HL-60/S4 (cell line): ENCODE data around the gene SLC6A6.

Experiments used
- in situ Hi-C: fragments of 300-500 bp; cut with MboI; formaldehyde crosslinking; loops from 2 replicates; pipeline ENCODE4 v1.14.3; 2022; ENCODE audit warnings: low sequenced_read_pairs

SLC6A6 gene

DNA sequence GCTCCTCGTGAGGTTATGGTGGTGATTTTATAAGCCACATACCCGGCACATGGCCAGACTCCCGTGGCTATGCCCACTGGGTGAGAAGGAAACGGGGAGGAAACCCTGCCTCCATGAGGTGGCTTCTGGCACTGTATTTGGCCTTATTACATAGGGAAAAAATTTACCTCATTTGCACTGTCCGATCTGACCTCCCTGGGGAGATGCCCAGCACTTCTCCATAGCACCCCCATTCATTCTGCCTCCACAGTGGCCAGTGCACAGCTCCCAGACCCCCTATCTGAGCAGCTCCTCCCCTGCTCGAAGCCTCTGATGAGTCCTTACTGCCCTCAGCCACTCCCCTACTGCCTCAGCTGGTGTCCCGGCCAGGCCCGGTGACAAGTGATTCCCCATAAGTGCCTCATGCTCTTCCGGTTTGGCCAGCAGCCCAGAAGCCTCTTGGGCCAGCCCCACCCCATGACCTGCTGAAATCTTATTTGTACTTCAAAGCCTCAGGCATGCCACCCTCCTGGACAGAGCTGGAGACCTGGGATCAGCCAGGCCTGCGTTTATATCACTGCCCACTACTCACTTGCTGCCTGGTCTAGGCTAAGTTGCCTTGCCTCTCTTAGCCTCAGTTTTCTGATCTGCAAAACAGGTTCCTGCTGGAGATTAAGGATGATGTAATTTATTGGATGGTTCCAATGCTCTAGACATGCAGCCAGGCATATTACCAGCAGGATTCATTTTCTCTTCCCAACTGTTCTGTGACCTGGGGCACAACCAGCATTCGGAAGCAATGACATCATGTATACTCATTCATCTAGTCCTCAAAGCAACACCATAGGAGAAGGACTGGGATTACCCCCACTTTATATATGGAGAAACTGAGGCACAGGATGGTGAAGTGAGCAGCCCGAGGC lies 30.6 kb upstream of the SLC6A6 start:
- in situ Hi-C loops, result no loop called here

DNA sequence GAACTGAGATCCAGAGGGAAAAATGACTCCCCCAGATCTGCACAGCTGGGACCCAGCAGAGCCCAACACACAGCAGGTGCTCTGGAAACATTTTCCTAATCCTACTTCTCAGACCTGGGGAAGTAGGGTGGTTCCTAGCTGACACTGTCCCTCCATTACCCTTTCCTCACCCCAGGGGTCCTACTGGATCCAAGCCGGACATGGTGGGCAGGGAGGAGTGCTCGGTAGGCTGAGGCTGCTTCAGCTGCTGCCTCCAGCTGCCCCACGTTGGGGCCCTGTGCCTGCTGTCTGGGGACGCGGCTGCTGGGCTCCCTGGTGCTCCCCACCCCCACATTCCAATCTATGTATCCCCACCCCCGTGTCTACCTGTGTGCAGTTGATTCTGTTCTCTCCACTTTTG lies 29.8 kb upstream of the SLC6A6 start:
- in situ Hi-C loops, result no loop called here

DNA sequence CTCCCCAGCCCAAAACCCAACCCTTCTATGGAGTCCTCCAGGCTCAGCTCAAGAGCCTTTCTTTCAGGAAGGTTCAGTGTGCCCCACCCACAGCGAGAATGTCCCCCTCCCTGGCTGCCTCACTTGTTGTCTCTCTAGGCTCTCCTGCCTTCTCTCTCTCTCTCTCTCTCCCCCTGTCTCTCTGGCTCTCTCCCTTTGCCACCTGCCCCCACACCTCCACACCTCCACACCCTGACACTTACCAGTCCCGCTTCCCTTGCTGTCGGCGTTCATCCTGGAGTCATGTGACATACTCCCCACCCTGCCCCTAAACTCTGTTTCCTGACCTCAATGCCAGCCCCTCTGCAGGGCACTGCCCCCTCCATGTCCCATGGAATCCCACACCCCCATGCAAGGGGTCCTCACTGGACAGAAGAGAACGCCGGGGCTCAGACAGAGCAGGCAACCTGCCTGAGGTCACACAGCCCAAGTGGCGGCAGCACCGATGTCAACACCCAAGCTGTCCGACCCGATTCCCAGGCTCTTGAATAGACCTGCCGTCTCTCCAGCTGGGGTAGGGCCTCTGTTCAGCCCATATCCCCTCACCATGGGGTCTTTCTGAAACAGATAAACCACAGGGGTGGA lies 28.5 kb upstream of the SLC6A6 start:
- in situ Hi-C loops, result no loop called here

DNA sequence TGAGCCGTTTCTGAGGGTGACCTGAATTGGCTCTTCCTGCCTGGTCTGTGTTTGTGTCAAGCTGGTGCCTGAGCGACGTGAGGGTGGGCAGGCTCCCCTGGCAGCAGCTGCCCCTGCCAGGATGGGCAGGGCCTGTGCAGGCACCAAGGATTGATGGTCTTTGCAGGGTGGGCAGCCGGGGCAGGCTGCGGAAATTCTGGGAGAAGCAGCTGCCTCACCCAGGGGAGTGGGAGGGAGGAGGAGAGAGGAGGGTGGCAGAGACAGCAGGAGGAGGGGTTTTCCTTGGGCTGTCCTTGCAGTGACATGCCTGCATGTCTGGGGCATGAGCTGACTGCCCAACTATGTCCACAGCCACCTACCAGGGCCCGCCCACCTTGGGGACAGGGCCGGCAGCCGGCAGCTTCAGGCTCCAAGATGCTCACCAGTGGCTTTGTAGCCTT lies 27.9 kb upstream of the SLC6A6 start:
- in situ Hi-C loops, result no loop called here

DNA sequence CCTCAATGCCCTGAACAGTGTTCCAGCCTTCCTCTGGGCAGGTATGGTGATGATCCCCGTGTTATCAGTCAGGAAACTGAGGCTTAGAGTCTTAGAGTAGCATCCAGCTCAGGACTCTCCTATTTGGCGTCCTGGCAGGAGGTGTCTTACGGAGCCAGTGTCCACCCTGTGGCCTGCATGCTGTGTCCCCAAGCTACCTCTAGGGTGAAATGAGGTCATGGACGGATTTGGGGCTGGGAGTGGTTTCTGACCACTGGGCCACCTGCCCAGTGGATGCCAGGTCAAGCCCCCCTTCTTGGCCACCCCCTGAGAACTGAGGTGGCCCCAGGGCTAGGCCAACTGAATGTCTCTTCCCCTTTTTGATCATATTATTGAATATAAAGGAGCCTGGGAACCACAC lies 27.2 kb upstream of the SLC6A6 start:
- in situ Hi-C loops, result no loop called here

DNA sequence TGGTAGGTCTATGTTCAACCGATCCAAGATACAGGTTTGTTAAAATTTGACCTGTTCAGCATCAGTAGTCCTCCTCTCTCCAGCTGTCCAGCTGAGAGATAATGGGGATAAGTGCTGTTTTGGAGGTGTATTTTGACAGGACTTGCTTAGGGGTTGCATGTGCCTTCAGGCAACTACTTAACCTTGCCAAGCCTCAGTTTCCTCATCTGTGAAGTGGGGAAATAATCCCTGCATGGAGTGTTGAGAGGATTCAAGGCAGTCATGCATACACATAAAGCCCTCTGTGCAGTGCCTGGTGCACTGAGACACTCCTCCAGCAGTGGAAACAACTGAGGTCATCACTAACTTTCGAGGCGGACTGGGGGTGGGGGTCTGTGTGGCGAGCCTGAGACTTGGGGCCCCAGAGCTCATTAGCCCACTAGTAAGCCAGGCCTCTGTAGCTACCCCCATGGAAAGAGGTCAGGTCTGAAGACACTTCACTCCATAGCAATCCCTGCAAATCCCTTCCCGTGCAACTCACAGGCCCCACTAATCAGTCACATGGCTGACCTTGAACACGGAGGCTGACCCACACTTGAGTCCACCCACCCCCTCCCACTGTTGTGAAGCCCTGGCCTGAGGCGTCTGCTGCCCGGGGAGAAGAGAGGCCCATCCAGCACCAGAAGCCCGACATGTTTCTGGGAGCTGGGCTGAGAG lies 25.9 kb upstream of the SLC6A6 start:
- in situ Hi-C loops, result no loop called here

DNA sequence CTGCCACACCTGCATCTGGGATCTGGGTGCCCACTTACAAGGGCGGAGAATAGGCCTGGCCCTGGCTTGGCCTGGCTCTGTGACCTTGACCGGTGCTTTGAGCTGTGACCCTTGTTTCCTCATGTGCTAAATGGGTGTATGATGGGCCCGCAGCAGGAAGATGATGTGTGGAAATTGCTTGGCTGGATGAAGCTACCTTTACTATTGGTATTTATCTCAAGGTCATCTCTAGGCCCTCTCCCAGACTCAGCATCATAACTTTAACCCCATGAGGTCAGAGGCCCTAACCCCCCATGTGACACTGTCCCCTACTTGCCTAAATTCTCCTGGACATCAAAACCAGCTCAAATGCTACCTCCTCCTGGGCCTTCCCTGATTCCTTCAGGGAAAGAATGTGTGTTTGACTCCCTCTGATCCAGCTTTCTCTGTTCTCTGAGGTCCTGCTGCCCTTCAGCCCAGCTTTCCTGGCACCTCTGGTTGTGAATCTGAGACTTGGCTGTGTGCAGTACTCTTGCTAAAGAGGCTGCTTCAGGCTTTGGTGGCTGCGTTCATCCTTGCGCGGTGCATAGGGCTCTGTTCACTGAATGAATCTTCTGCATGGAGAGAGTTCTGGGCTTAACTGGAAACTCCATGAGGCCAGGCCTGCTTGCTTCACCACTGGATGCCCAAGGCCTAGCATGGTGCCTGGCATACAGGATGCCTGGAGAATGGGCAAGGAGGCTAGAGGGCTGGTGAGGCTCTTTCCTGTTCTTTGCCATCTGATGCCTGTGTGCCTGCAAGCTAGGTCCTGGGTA lies 25.2 kb upstream of the SLC6A6 start:
- in situ Hi-C loops, result no loop called here

DNA sequence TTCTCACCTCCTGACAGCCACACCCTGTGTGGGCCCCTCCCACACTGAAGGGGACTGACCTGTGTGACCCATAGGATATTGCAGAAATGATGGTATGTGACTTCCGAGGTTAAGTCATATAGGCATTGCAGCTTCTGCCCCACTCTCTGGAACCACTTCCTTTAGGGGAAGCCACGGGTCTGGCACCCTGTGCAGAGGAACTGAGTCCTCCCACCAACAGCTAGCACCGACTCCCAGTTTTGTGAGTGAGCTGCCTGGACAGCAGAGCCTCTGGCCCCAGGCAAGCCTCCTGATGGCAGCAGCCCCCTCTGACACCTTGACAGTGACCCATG lies 24.6 kb upstream of the SLC6A6 start:
- in situ Hi-C loops, result no loop called here

DNA sequence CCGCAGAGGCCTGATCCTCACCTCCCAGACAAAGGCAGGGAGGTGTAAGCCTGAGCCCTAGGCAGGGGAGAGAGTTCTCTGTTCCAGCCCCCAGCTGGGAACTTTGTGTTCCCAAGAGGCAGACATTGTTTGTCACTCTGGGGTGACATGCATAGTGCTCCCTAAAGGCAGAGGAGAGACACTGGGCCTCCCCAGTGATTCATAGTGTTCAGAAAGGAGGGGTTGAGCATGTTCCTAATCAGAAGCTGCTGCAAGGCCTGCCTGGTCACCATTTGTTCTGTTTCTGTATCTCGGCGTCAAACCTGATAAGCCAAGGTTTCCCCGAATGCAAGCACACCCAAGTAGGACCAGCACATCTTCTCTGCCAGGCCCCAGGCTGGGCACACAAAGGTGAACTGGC lies 24.0 kb upstream of the SLC6A6 start:
- in situ Hi-C loops, result no loop called here

DNA sequence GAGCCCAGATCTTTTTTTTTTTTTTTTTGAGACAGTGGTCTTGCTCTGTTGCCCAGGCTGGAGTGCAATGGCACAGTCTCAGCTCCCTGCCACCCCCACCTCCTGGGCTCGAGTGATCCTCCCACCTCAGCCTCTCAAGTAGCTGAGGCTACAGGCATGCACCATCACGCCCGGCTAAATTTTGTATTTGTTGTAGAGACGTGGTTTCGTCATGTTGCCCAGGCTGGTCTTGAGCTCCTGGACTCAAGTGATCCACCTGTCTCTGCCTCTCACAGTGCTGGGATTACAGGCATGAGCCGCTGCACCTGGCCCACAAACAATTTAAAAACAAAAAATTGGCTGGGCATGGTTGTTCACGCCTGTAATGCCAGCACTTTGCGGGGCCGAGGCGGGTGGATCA lies 22.6 kb upstream of the SLC6A6 start:
- in situ Hi-C loops, result no loop called here

DNA sequence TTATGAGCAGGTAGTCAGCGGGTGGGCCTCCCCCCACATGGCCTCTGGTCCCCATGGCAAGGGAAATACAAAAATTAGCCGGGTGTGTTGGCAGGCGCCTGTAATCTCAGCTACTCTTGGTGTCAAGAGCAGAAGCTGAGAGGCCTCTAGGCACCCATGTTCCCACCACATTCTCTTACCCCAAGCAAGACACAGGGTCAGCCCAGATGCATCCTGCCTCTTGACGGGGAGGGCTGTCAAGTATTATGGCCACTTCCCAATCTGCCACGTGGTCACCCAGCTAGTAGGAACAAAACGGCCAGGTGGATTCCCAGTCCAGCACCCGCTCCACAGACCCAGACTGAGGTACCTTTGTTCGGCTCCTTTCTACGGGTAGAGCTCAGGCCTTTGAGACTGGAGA lies 16.2 kb upstream of the SLC6A6 start:
- in situ Hi-C loops, result no loop called here

DNA sequence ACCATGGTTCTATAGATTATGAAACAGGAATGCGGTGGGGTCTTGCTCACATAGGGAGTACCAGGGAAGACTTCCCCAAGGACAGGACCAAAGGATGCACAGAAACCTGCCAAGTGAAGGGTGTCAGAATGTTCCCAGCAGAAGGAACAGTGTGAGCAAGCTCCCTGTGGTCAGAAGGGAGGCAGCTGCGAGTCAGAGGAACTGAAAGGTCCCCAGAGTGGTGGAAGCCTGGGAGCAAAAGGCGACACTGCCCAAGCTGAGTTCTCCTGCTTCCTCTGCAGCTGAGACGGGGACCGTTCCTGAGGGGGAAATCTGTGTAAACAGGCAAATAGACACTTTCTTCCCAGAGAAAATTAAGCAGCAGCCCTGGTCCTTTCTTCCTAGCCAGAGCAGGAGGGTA lies 14.2 kb upstream of the SLC6A6 start:
- in situ Hi-C loops, result no loop called here

DNA sequence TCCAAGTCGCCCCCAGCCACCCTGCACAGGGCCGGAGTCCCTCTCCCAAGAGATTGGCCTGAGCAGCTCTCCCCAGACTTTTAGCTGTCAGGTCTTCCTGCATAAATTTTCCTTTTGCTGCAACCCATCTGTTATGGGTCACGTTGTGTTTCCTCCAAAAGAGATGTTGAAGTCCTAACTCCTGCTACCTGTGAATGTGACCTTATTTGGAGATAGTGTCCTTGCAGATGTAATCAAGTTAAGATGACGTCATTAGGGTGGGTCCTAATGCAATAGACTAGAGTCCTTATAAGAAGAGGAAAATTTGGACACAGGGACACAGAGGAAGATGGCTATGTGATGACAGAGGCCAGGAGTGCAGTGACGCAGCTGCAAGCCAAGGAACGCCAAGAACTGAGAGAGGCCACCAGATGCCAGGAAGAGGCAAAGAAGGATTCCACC lies 13.2 kb upstream of the SLC6A6 start:
- in situ Hi-C loops, result no loop called here

DNA sequence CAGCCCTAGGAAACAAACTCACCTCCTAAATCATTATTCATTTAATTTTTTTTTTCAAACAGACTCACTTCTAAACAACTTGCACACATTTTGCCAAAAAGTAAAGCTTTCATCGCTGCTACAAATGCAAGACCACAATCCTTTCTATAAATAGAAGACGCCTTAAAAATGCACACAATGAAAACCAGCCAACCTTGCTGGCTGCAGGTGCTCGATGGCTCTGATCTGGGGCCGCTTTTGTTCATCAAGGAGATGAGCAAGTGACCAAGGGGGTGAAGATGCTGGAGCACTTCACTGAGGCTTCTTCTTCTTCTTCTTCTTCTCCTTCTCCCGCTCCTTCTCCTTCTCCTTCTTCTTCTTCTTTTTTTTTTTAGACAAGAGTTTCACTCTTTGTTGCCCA lies 12.7 kb upstream of the SLC6A6 start:
- in situ Hi-C loops, result no loop called here

DNA sequence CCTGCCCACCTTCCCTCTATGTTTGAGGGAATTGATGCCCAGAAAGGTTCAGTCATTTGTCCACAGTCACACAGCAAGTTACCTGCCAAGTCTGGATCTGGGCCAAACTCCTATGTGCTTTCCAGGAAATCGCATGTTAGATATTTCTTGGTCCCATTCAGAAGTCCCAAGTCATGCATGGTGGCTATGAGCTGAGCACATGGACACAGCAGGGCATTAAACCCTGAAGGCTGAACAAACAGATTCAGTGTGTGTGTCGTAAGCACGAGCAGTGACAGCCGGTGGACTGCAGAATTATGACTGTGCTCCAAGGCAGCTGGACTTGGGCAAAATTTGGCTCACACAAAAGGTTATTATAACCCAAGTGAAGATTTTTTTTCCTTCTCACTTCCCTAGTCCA lies 11.4 kb upstream of the SLC6A6 start:
- in situ Hi-C loops, result no loop called here

DNA sequence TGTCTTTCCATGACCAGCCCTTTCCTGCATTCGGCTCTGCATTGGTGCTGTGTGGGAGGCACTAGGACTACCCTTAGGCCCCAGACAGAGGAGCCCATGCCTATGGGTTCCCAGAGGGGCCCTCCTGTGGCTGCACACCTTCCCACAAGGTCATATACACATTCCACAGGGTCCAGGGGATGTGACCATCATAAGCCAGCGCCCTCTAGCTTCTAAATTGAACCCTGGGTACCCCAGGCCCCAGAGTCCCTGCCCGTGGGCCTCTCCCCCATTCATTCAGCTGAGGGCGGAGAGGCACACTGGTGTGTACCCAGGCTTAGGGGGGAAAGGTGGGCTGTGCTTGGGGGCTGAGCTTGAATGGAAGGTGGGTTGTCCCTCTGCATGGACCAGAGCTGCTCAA lies 10.2 kb upstream of the SLC6A6 start:
- in situ Hi-C loops, result no loop called here

DNA sequence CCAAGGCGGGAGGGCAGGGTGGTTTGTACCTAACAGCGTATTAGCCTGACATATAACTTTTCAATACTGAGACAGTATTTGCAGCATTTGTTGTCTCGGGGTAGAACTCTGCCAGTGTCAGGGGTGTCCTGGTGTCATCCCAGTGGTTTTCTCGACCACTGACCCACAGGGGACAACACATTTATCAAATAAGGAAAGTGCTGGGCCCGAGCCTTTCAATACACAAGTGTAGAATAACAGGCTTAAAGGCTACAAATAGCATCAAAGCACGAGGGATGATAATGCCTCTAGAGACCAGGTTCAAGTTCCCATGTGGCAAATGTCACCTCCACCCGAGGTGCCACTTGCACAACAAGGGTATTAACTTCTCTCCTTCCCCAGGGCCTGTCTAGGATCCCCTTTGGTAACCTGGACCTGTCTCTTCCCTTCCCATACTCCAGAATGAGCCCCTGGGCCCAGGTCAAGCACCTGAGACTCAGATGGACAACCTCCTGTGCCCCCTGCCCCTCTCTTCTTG lies 9.5 kb upstream of the SLC6A6 start:
- in situ Hi-C loops, result no loop called here

DNA sequence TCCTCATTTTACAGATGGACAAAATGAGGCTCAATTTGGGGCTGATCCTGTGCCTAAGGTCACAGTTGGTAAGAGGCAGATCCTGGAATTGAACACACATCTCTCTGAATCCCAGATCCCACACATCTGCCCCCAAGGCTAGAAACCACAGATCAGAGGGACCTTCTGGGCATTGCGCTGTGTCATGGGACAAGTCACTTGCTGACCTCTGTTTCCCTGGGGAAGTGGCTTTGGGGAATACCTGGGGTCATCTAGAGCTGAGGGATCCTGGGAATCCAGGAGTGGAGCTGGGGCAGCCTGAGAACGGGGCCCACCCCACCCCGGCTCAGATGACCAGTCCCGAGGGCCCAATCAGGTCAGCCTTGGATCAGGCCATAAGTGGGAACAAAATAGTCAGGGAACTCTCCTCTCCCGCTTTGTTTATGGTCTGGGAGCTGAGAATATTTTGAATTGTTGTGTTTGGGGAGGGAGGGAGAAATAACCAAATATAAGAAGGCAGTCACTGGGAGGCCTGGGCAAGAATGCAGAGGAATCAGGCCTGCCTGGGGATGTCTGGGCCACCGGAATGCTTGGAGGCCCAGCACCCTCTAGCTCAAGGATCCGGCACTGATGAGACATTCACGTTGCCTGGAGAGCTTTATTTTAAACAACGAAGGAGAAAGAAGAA lies 8.8 kb upstream of the SLC6A6 start:
- in situ Hi-C loops, result no loop called here

DNA sequence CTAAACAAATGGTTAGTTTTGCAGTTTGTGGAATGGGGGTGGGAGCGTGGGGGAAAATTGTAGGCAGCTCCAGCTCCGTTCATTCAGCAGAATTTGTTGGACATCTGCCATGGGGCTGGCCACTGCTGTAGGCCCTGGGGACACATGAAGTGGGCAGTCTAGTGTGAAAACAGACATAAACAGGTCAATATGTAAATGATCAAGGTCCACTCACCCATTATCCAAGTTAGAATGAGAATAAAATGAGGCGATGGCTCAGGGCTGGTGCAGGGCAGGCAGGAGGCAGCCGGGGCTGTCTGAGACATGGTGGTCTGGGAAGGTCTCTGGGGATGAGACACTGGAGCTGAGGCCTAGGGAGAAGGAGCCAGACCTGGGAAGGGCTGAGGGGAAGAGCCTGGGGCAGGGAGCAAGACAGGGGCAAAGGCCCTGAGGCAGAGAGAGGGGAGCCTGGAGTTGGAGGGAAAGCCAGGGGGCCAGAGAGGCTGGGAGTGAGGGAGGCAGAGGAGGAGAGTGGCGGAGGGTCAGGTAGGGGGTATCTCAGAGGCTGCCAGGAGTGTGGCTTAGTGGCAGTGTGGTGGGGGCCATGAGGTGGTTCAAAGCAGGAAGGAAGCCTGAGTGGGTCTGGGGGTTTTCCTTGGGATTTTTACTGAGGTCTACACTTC lies 6.2 kb upstream of the SLC6A6 start:
- in situ Hi-C loops, result no loop called here

DNA sequence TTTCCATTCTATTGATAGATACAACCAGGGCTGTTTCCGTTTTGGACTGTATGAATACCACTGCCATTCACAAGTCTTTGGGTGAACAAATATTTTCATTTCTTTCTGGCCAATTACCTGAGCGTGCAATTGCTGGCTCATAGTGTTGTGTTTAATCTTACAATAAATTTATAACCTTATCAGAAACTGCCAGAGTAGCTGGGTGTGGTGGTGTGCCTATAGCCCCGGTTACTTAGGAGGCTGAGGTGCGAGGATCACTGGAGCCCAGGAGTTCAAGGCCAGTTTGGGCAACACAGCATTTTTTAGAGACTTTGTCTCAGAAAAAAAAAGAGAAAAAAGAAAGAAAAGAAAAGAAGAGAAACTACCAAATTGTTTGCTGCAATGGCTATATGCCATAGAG lies 5.4 kb upstream of the SLC6A6 start:
- in situ Hi-C loops, result no loop called here
